NB4 (cell line): ENCODE results near the gene WDR87.
"Not testable (repeated sequence)": the region's sequence is repeated elsewhere in the genome, so short reads cannot be mapped to it uniquely, and the experiment has no call there.

Source experiments
- DNase-seq: peaks from one replicate; pipeline ENCODE4 v3.0.0; 2010; ENCODE audit warnings: low read depth
- H3K4me3 ChIP-seq: one replicate; pipeline ENCODE4 v1.5.1; 2011; ENCODE audit warnings: mild to moderate bottlenecking, low read depth, low read length, moderate library complexity
- CTCF ChIP-seq: IDR thresholded peaks from one replicate; pipeline ENCODE4 v1.5.1; 2012; ENCODE audit warnings: low read depth, low read length
- MAX ChIP-seq: IDR thresholded peaks from 2 replicates; pipeline ENCODE4 v1.6.1; 2011; ENCODE audit warnings: low read depth, low read length
- MYC ChIP-seq: IDR thresholded peaks from 2 replicates; pipeline ENCODE4 v1.6.1; 2011; ENCODE audit warnings: low read depth, low read length
- POLR2A ChIP-seq: IDR thresholded peaks from 2 replicates; pipeline ENCODE4 v1.6.1; 2011; ENCODE audit warnings: mild to moderate bottlenecking; ENCODE audit not compliant: insufficient read length; ENCODE audit errors: extremely low read depth

Gene WDR87

GRCh38 chr19:37929355-37929923, 23.0 kb upstream of the WDR87 start:
- TF ChIP-seq CTCF: no peak
- TF ChIP-seq MAX: no peak
- no peak for TF ChIP-seq POLR2A
- TF ChIP-seq MYC: no peak
- no peak for DNase-seq
- H3K4me3 ChIP-seq: no peak overlapping the region

- peak; percentile 63 for DNase-seq
- no peak overlapping the region for H3K4me3 ChIP-seq
- TF ChIP-seq CTCF (no peak), MAX (no peak), MYC (no peak), POLR2A (no peak)
These were observed 22.3 kb upstream of the WDR87 start for GRCh38 chr19:37928527-37929286.

- H3K4me3 ChIP-seq: no peak overlapping the region
- no peak for TF ChIP-seq MYC
- no peak for TF ChIP-seq CTCF
- no peak for TF ChIP-seq MAX
- no peak for TF ChIP-seq POLR2A
- no peak for DNase-seq
These were observed 20.3 kb upstream of the WDR87 start for GRCh38 chr19:37926711-37927110.

- TF ChIP-seq CTCF (no peak), MAX (no peak)
- DNase-seq: no peak
- no peak overlapping the region for H3K4me3 ChIP-seq
These were observed 19.9 kb upstream of the WDR87 start for GRCh38 chr19:37926255-37926654.

GRCh38 chr19:37925212-37925611, 18.8 kb upstream of the WDR87 start:
- no peak overlapping the region for H3K4me3 ChIP-seq
- TF ChIP-seq MAX: no peak
- TF ChIP-seq POLR2A: no peak
- no peak for TF ChIP-seq MYC
- TF ChIP-seq CTCF: no peak
- DNase-seq: no peak

GRCh38 chr19:37924573-37924972, 18.2 kb upstream of the WDR87 start:
- not testable (repeated sequence) for H3K4me3 ChIP-seq, DNase-seq
